LNCAP (cell line): ENCODE results near the gene SSH3.

Experiments
- CTCF ChIP-seq: fragments of 450-650 bp; IDR thresholded peaks from 2 replicates; pipeline ENCODE4 v1.5.1; 2017; ENCODE audit warnings: mild to moderate bottlenecking

The SSH3 gene

GRCh38 chr11:67260406-67260805, 42.9 kb upstream of the SSH3 start:
- TF ChIP-seq CTCF, result no peak

GRCh38 chr11:67261640-67261945, 41.7 kb upstream of the SSH3 start:
- no peak for TF ChIP-seq CTCF

GRCh38 chr11:67261946-67262681, 41.2 kb upstream of the SSH3 start:
- no peak for TF ChIP-seq CTCF

GRCh38 chr11:67262731-67263675, 40.3 kb upstream of the SSH3 start:
- TF ChIP-seq CTCF, result peak; percentile 94

DNA sequence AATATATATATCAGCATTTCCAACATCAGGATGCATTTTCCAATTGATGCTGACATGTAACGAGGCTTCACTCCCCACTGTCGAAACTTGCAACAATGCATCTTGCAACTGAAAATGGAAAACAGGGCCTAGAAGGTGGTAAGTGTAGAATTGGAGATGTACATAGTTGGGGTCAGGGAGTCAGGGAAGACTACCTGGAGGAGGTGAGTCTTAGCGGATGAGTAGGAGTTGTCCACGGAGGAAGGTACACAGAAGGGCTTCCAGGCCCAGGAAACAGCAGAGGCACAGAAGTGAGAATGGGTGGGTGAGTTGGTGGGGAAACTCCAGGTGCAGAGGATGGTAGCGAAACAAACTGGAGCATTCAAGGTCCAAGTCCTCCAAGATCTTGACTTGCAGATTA, 39.1 kb upstream of the SSH3 start:
- no peak for TF ChIP-seq CTCF

DNA sequence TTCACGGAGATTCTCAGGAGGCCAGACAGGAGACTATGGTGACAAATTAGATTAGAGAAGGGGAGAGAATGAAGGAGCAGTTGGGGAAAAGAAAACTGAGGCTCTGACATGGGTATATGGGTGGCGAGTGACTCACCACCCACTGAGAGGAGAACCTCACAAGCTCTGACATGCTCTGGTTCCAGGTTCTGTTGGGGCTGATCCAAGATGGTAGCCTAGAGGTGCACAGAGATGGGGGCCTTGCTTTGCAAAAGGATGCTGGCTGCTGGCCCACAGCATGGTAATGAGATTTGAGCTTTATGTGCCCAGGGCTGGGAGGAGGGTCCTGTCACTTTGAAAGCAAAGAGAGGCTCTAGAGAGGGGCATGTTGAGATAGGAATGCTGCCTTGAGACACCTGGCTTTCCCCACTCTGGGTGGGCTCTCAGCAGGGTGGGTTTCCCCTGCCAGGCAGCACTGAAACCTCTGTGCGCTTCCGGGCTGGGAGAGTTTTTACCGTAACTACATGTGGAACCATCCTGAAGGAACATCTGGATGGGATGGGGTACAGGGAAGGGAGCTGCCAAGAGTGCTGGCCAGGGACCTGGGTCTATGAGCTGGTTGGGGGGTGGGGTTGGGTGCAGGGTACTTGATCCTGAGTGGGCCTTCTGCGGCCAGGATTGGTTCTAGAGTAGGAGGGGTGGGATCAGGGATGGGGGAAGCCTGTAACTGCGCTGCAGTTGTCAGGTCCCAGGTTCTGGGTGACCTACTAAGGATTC, 38.3 kb upstream of the SSH3 start:
- no peak for TF ChIP-seq CTCF

DNA sequence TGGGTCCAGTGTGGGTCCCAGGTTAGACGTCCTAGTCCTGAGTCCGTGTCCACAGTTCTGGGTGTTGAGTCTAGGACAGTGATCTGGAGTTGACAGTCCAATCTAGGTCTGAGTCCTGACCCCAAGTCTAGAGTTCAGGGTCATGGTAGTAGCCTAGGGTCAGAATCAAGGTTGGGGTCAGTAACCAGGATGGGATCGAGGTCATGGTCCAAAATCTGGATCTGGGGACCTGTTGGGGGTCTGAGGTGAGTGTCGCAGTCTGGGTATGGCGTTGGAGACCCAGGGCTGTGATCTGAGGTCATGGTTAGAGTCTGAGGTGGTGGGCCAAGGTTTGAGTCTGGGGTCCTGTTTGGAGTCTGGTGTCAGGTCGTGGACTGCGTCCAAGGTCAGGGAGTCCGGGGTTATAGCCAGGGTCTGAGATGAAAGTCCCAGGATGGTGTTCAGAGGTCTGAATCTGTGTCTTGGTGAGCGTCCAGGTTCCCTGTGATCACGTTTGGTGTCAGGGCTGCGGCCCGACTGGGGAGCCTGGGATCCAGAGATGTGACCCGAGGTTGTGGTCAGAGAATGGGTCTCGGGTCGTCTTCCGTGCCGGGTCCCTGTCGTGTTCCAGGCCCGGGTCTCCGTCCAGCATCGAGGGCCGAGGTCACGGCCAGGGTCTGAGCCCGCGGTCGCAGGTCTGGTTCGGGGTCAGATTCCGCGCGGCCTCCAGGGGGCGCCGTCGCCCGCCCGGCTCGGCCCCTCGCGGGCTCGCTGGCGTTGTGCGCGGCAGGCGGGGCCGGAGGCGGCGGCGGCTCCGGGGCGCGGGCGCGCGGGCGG, 37.5 kb upstream of the SSH3 start:
- TF ChIP-seq CTCF, result peak; percentile 82
